HEK293 (cell line): ENCODE results near the gene RPGR.

ENCODE experiments used
- CTCF ChIA-PET: fragments of 350-600 bp; formaldehyde crosslinking; extraction: SDS; loops from one replicate; lab custom pipeline; 2021; ENCODE audit warnings: antibody characterized with exemption; lab: Yijun Ruan, JAX
- POLR2A ChIA-PET: fragments of 300-600 bp; formaldehyde crosslinking; extraction: SDS; loops from one replicate; lab custom pipeline; 2020; ENCODE audit warnings: antibody characterized with exemption, inconsistent platforms; lab: Yijun Ruan, JAX
- H3K27ac ChIP-seq: fragments of 200-500 bp; sonication (Bioruptor generic); 2 replicates; pipeline ENCODE4 v1.5.1; 2014; ENCODE audit warnings: low read depth, low read length, control low read depth, inconsistent platforms; ENCODE audit errors: extremely low read depth
- H3K36me3 ChIP-seq, 2 experiments: fragments of 200-500 bp in 1 of 2; sonication (Bioruptor generic) in 1 of 2; 1 replicate in 1 of 2; 2 replicates in 1 of 2; pipeline ENCODE4 v1.5.1; 2014 to 2017; ENCODE audit warnings: inconsistent platforms in 2 of 2, low read length in 2 of 2; ENCODE audit not compliant: control insufficient read depth in 2 of 2, insufficient read depth in 1 of 2
- H3K4me1 ChIP-seq: fragments of 200-500 bp; sonication (Bioruptor generic); 2 replicates; pipeline ENCODE4 v1.5.1; 2014; ENCODE audit warnings: mild to moderate bottlenecking, low read length, inconsistent platforms; ENCODE audit not compliant: control insufficient read depth, insufficient read depth
- H3K4me3 ChIP-seq: 2 replicates; pipeline ENCODE4 v1.5.1; 2011; ENCODE audit warnings: low read depth, mild to moderate bottlenecking, control low read depth, low read length, moderate library complexity
- H3K9me3 ChIP-seq: fragments of 200-500 bp; sonication (Bioruptor generic); 2 replicates; pipeline ENCODE4 v1.5.1; 2014; ENCODE audit warnings: low read depth, low read length, inconsistent platforms; ENCODE audit not compliant: control insufficient read depth, insufficient read depth
- EGR2 ChIP-seq: fragments of 450-650 bp; formaldehyde crosslinking; IDR thresholded peaks from 2 replicates; pipeline ENCODE4 v1.5.1; 2016; ENCODE audit warnings: low read depth, missing biosample characterization, missing genetic modification characterization
- GLI4 ChIP-seq: fragments of 450-650 bp; formaldehyde crosslinking; IDR thresholded peaks from 2 replicates; pipeline ENCODE4 v1.5.1; 2016; ENCODE audit warnings: missing biosample characterization, missing genetic modification characterization
- KLF1 ChIP-seq: fragments of 450-650 bp; formaldehyde crosslinking; IDR thresholded peaks from 2 replicates; pipeline ENCODE4 v1.5.1; 2016; ENCODE audit warnings: missing biosample characterization, missing genetic modification characterization
- MEIS1 ChIP-seq: sonication (generic); formaldehyde crosslinking; IDR thresholded peaks from 2 replicates; pipeline ENCODE4 v1.8.1; 2022; ENCODE audit warnings: missing genetic modification reagents, mild to moderate bottlenecking, borderline replicate concordance
- SALL2 ChIP-seq: fragments of 450-650 bp; formaldehyde crosslinking; IDR thresholded peaks from 2 replicates; pipeline ENCODE4 v1.5.0; 2017; ENCODE audit warnings: missing biosample characterization, mild to moderate bottlenecking, missing genetic modification characterization, borderline replicate concordance
- ZBTB10 ChIP-seq: fragments of 450-650 bp; formaldehyde crosslinking; IDR thresholded peaks from 2 replicates; pipeline ENCODE4 v1.5.1; 2016; ENCODE audit warnings: missing biosample characterization, missing genetic modification characterization
- ZBTB6 ChIP-seq: fragments of 450-650 bp; formaldehyde crosslinking; IDR thresholded peaks from 2 replicates; pipeline ENCODE4 v1.5.1; 2017; ENCODE audit warnings: missing biosample characterization, missing genetic modification characterization
- ZFP69B ChIP-seq: fragments of 450-650 bp; formaldehyde crosslinking; IDR thresholded peaks from 2 replicates; pipeline ENCODE4 v1.5.1; 2016; ENCODE audit warnings: missing biosample characterization, missing genetic modification characterization
- ZNF266 ChIP-seq: fragments of 450-650 bp; formaldehyde crosslinking; IDR thresholded peaks from 2 replicates; pipeline ENCODE4 v1.5.1; 2016; ENCODE audit warnings: missing biosample characterization, missing genetic modification characterization, low read depth
- ZNF274 ChIP-seq, 2 experiments: fragments of 200-500 bp in 1 of 2; fragments of 450-650 bp in 1 of 2; sonication (Bioruptor generic) in 1 of 2; formaldehyde crosslinking in 1 of 2; IDR thresholded peaks; 2 replicates each; pipeline versions ENCODE4 v1.5.1 to v1.6.1; 2014 to 2016; ENCODE audit warnings: borderline replicate concordance in 1 of 2, inconsistent platforms in 1 of 2, low read length in 1 of 2, missing biosample characterization in 1 of 2, missing genetic modification characterization in 1 of 2
- ZNF311 ChIP-seq: fragments of 450-650 bp; formaldehyde crosslinking; IDR thresholded peaks from 2 replicates; pipeline ENCODE4 v1.5.1; 2017; ENCODE audit warnings: missing biosample characterization, missing genetic modification characterization, borderline replicate concordance
- ZNF341 ChIP-seq: fragments of 450-650 bp; formaldehyde crosslinking; IDR thresholded peaks from 2 replicates; pipeline ENCODE4; 2016; ENCODE audit warnings: low read depth, missing biosample characterization, missing genetic modification characterization
- ZNF426 ChIP-seq: fragments of 450-650 bp; formaldehyde crosslinking; IDR thresholded peaks from 2 replicates; pipeline ENCODE4 v1.5.1; 2017; ENCODE audit warnings: missing biosample characterization, missing genetic modification characterization, mild to moderate bottlenecking, inconsistent platforms, moderate library complexity
- ZNF449 ChIP-seq: fragments of 450-650 bp; formaldehyde crosslinking; IDR thresholded peaks from 2 replicates; pipeline ENCODE4 v1.5.1; 2017; ENCODE audit warnings: missing biosample characterization, mild to moderate bottlenecking, missing genetic modification characterization, moderate library complexity
- ZNF501 ChIP-seq: fragments of 450-650 bp; formaldehyde crosslinking; IDR thresholded peaks from 2 replicates; pipeline ENCODE4 v1.5.1; 2016; ENCODE audit warnings: missing biosample characterization, missing genetic modification characterization
- ZNF654 ChIP-seq: fragments of 450-650 bp; formaldehyde crosslinking; IDR thresholded peaks from 2 replicates; pipeline ENCODE4 v1.5.1; 2016; ENCODE audit warnings: low read depth, missing biosample characterization, missing genetic modification characterization
- ZNF660 ChIP-seq: fragments of 450-650 bp; IDR thresholded peaks from 2 replicates; pipeline ENCODE4 v1.5.1; 2018; ENCODE audit warnings: missing biosample characterization, mild to moderate bottlenecking, missing genetic modification characterization
- ZNF785 ChIP-seq: fragments of 450-650 bp; formaldehyde crosslinking; IDR thresholded peaks from 2 replicates; pipeline ENCODE4 v1.5.1; 2016; ENCODE audit warnings: missing biosample characterization, missing genetic modification characterization

Gene RPGR

GRCh38 chrX:38268011-38268410 is 59.3 kb downstream of the RPGR start:
- H3K4me3 ChIP-seq = no peak overlapping the region
- no peak for TF ChIP-seq ZNF449
- TF ChIP-seq ZNF311 = no peak
- TF ChIP-seq SALL2 (tag by site-specific recombination) = no peak
- TF ChIP-seq ZNF426 (tag by site-specific recombination) = no peak
- no peak for TF ChIP-seq ZNF274 (IDR thresholded peaks at IDR 0.05; ENCODE audit: low read length)
- no peak for TF ChIP-seq ZNF274 (tag by site-specific recombination; IDR thresholded peaks at IDR 0.05; ENCODE audit: borderline replicate concordance)
- TF ChIP-seq GLI4 (tag by site-specific recombination) = no peak
- TF ChIP-seq EGR2 (tag by site-specific recombination) = no peak
- no peak for TF ChIP-seq ZBTB10 (tag by site-specific recombination)
- no peak for TF ChIP-seq ZFP69B (tag by site-specific recombination)
- TF ChIP-seq KLF1 (tag by site-specific recombination) = no peak
- H3K4me1 ChIP-seq = no peaks in the 10 kb centered on the region
- no peaks in the 10 kb centered on the region for H3K36me3 ChIP-seq
- no peak overlapping the region for H3K27ac ChIP-seq
- POLR2A ChIA-PET = no interaction called here
- CTCF ChIA-PET = interaction anchor here (0.6 to 3.3 kb wide), 4 partner anchors 7 to 193 kb away, joined by 3 to 18 read pairs (median 3); partner anchors contain the start of gene RPGR
- no peaks in the 10 kb centered on the region for H3K9me3 ChIP-seq

- no peak overlapping the region for H3K27ac ChIP-seq
- CTCF ChIA-PET = interaction anchor here (0.7 to 3.1 kb wide), 3 partner anchors 13 to 99 kb away, joined by 3 to 25 read pairs (median 5); partner anchors contain the start of gene RPGR
- POLR2A ChIA-PET = no interaction called here
Measured at GRCh38 chrX:38262715-38263620, 64.3 kb downstream of the RPGR start.

GRCh38 chrX:38260231-38260630 is 67.1 kb downstream of the RPGR start:
- no peaks in the 10 kb centered on the region for H3K9me3 ChIP-seq
- H3K27ac ChIP-seq = no peak overlapping the region
- ChIA-PET POLR2A (no interaction called here), CTCF (interaction anchor here (0.7 to 3.1 kb wide), 14 partner anchors 9 to 610 kb away, joined by 3 to 25 read pairs (median 5); partner anchors contain the start of genes RPGR and SRPX)
- H3K4me1 ChIP-seq = no peaks in the 10 kb centered on the region
- no peak for TF ChIP-seq ZNF501 (tag by site-specific recombination)
- TF ChIP-seq ZNF654 (tag by site-specific recombination) = peak; percentile 34
- no peak for TF ChIP-seq ZNF266 (tag by site-specific recombination)
- no peak overlapping the region for H3K4me3 ChIP-seq
- H3K36me3 ChIP-seq = no peaks in the 10 kb centered on the region

More at GRCh38 chrX:38262715-38263620, 64.3 kb downstream of the RPGR start:
- Histone ChIP-seq H3K36me3 (no peaks in the 10 kb centered on the region), H3K4me3 (no peak overlapping the region), H3K4me1 (no peaks in the 10 kb centered on the region), H3K9me3 (no peaks in the 10 kb centered on the region)
- TF ChIP-seq ZNF341 (tag by site-specific recombination) = no peak
- TF ChIP-seq MEIS1 = no peak
- TF ChIP-seq ZNF785 = no peak
- TF ChIP-seq ZBTB6 = no peak
- no peak for TF ChIP-seq ZNF660 (tag by site-specific recombination)
- TF ChIP-seq, all 188 proteins: peak for 0
